Adipocyte (in vitro differentiated cells): ENCODE data around the gene PDIK1L.

Experiments used
- DNase-seq: peaks from one replicate; pipeline ENCODE4 v3.0.0-alpha.2; 2015; ENCODE audit warnings: low read depth
- H3K27me3 ChIP-seq: replicated peaks from 2 replicates; pipeline ENCODE4 v1.7.0; 2013; ENCODE audit warnings: mild to moderate bottlenecking, low read length, moderate library complexity; ENCODE audit not compliant: control insufficient read depth, insufficient read depth
- H3K36me3 ChIP-seq: 2 replicates; pipeline ENCODE4 v1.7.0; 2013; ENCODE audit warnings: low read length, mild to moderate bottlenecking, moderate library complexity; ENCODE audit not compliant: control insufficient read depth, insufficient read depth, severe bottlenecking
- H3K4me1 ChIP-seq: 2 replicates; pipeline ENCODE4 v1.7.0; 2013; ENCODE audit warnings: mild to moderate bottlenecking, low read length, moderate library complexity; ENCODE audit not compliant: control insufficient read depth, insufficient read depth
- H3K4me3 ChIP-seq: 2 replicates; pipeline ENCODE4 v1.7.0; 2013; ENCODE audit warnings: mild to moderate bottlenecking, low read length, moderate library complexity
- H3K9ac ChIP-seq: 2 replicates; pipeline ENCODE4 v1.7.0; 2013; ENCODE audit warnings: mild to moderate bottlenecking, low read length, moderate library complexity
- H3K9me3 ChIP-seq: 2 replicates; pipeline ENCODE4 v1.7.0; 2013; ENCODE audit warnings: mild to moderate bottlenecking, low read length, moderate library complexity; ENCODE audit not compliant: control insufficient read depth

Gene PDIK1L

GRCh38 chr1:26078286-26079177 is 33.1 kb upstream of the PDIK1L start:
- peaks cover 27% of the 10 kb centered on the region for H3K27me3 ChIP-seq
- H3K4me3 ChIP-seq = no peak overlapping the region
- no peaks in the 10 kb centered on the region for H3K9me3 ChIP-seq
- no peak for DNase-seq
- H3K4me1 ChIP-seq = no peaks in the 10 kb centered on the region
- H3K36me3 ChIP-seq = no peaks in the 10 kb centered on the region
- no peak overlapping the region for H3K9ac ChIP-seq

GRCh38 chr1:26079178-26079563 is 32.5 kb upstream of the PDIK1L start:
- Histone ChIP-seq H3K9me3 (no peaks in the 10 kb centered on the region), H3K36me3 (no peaks in the 10 kb centered on the region), H3K9ac (no peak overlapping the region), H3K27me3 (peaks cover 27% of the 10 kb centered on the region), H3K4me3 (no peak overlapping the region), H3K4me1 (no peaks in the 10 kb centered on the region)
- no peak for DNase-seq

GRCh38 chr1:26079960-26080814 is 31.4 kb upstream of the PDIK1L start:
- Histone ChIP-seq H3K27me3 (peaks cover 24% of the 10 kb centered on the region), H3K4me1 (no peaks in the 10 kb centered on the region), H3K4me3 (no peak overlapping the region), H3K9me3 (no peaks in the 10 kb centered on the region), H3K9ac (no peak overlapping the region), H3K36me3 (no peaks in the 10 kb centered on the region)
- no peak for DNase-seq

- DNase-seq = no peak
- H3K9ac ChIP-seq = no peak overlapping the region
Measured at GRCh38 chr1:26081267-26082019, 30.2 kb upstream of the PDIK1L start.

GRCh38 chr1:26082020-26082350 is 29.6 kb upstream of the PDIK1L start:
- H3K9ac ChIP-seq = no peak overlapping the region
- no peak overlapping the region for H3K4me3 ChIP-seq
- peaks cover 14% of the 10 kb centered on the region for H3K27me3 ChIP-seq
- no peaks in the 10 kb centered on the region for H3K36me3 ChIP-seq
- no peaks in the 10 kb centered on the region for H3K9me3 ChIP-seq
- DNase-seq = no peak
- H3K4me1 ChIP-seq = no peaks in the 10 kb centered on the region

More at GRCh38 chr1:26081267-26082019, 30.2 kb upstream of the PDIK1L start:
- Histone ChIP-seq H3K27me3 (peaks cover 17% of the 10 kb centered on the region), H3K9me3 (no peaks in the 10 kb centered on the region), H3K4me3 (no peak overlapping the region), H3K4me1 (no peaks in the 10 kb centered on the region), H3K36me3 (no peaks in the 10 kb centered on the region)

GRCh38 chr1:26083208-26083607 is 28.4 kb upstream of the PDIK1L start:
- Histone ChIP-seq H3K4me3 (no peak overlapping the region), H3K9ac (no peak overlapping the region)
- no peak for DNase-seq

GRCh38 chr1:26084091-26084561 is 27.5 kb upstream of the PDIK1L start:
- no peak overlapping the region for H3K9ac ChIP-seq
- H3K27me3 ChIP-seq = peaks cover 5% of the 10 kb centered on the region
- DNase-seq = no peak
- H3K36me3 ChIP-seq = no peaks in the 10 kb centered on the region
- no peaks in the 10 kb centered on the region for H3K9me3 ChIP-seq
- no peak overlapping the region for H3K4me3 ChIP-seq
- no peaks in the 10 kb centered on the region for H3K4me1 ChIP-seq

More at GRCh38 chr1:26083208-26083607, 28.4 kb upstream of the PDIK1L start:
- Histone ChIP-seq H3K27me3 (peaks cover 12% of the 10 kb centered on the region), H3K9me3 (no peaks in the 10 kb centered on the region), H3K36me3 (no peaks in the 10 kb centered on the region), H3K4me1 (no peaks in the 10 kb centered on the region)

GRCh38 chr1:26084844-26085243 is 26.8 kb upstream of the PDIK1L start:
- H3K9ac ChIP-seq = no peak overlapping the region
- no peak overlapping the region for H3K4me3 ChIP-seq
- H3K9me3 ChIP-seq = no peaks in the 10 kb centered on the region
- H3K36me3 ChIP-seq = no peaks in the 10 kb centered on the region
- DNase-seq = no peak
- H3K4me1 ChIP-seq = no peaks in the 10 kb centered on the region
- peaks cover 5% of the 10 kb centered on the region for H3K27me3 ChIP-seq

- Histone ChIP-seq H3K36me3 (no peaks in the 10 kb centered on the region), H3K27me3 (peaks cover 40% of the 10 kb centered on the region), H3K4me1 (no peaks in the 10 kb centered on the region), H3K9ac (no peak overlapping the region), H3K4me3 (no peak overlapping the region), H3K9me3 (no peaks in the 10 kb centered on the region)
- no peak for DNase-seq
Measured at GRCh38 chr1:26089125-26089524, 22.5 kb upstream of the PDIK1L start.

- Histone ChIP-seq H3K4me3 (no peak overlapping the region), H3K27me3 (peaks cover 42% of the 10 kb centered on the region), H3K9me3 (no peaks in the 10 kb centered on the region), H3K9ac (no peak overlapping the region), H3K4me1 (peaks cover 8% of the 10 kb centered on the region), H3K36me3 (no peaks in the 10 kb centered on the region)
- DNase-seq = no peak
Measured at GRCh38 chr1:26090893-26091292, 20.7 kb upstream of the PDIK1L start.

- Histone ChIP-seq H3K9ac (no peak overlapping the region), H3K36me3 (no peaks in the 10 kb centered on the region), H3K4me1 (peaks cover 12% of the 10 kb centered on the region), H3K9me3 (no peaks in the 10 kb centered on the region), H3K27me3 (peaks cover 37% of the 10 kb centered on the region), H3K4me3 (no peak overlapping the region)
- DNase-seq = no peak
Measured at GRCh38 chr1:26092422-26092821, 19.2 kb upstream of the PDIK1L start.
